ENCODE measurements around the gene MMP28.

MMP28 gene

GRCh38 chr17:35742496-35742895, 52.9 kb downstream of the MMP28 start:
- no peak for DNase-seq

GRCh38 chr17:35740997-35741931, 54.2 kb downstream of the MMP28 start:
- DNase-seq = no peak

- no peak for DNase-seq
Measured at GRCh38 chr17:35740216-35740615, 55.2 kb downstream of the MMP28 start.

- DNase-seq = no peak
Measured at GRCh38 chr17:35738519-35739133, 56.8 kb downstream of the MMP28 start.

- no peak for DNase-seq
Measured at GRCh38 chr17:35736236-35736635, 59.2 kb downstream of the MMP28 start.

GRCh38 chr17:35735036-35735805, 60.2 kb downstream of the MMP28 start:
- DNase-seq = no peak

- DNase-seq = no peak
Measured at GRCh38 chr17:35734396-35734795, 61.0 kb downstream of the MMP28 start.

GRCh38 chr17:35733366-35733765, 62.1 kb downstream of the MMP28 start:
- no peak for DNase-seq

GRCh38 chr17:35732806-35733136, 62.7 kb downstream of the MMP28 start:
- no peak for DNase-seq

GRCh38 chr17:35731917-35732805, 63.3 kb downstream of the MMP28 start:
- DNase-seq = no peak

GRCh38 chr17:35731239-35731916, 64.1 kb downstream of the MMP28 start, which contains the start of gene RASL10B:
Gene RASL10B (plus strand): TSS chr17:35731639. CDS start chr17:35735185, 3,546 bp downstream.
- DNase-seq = no peak

GRCh38 chr17:35730400-35731005, 64.9 kb downstream of the MMP28 start:
- DNase-seq = no peak

GRCh38 chr17:35729405-35729833, 66.0 kb downstream of the MMP28 start:
- no peak for DNase-seq

- DNase-seq = no peak
Measured at GRCh38 chr17:35728551-35728950, 66.9 kb downstream of the MMP28 start.

GRCh38 chr17:35727635-35728034, 67.8 kb downstream of the MMP28 start:
- no peak for DNase-seq

GRCh38 chr17:35726953-35727460, 68.4 kb downstream of the MMP28 start:
- DNase-seq = no peak

GRCh38 chr17:35726127-35726952, 69.1 kb downstream of the MMP28 start:
- DNase-seq = no peak

GRCh38 chr17:35725802-35726126, 69.7 kb downstream of the MMP28 start:
- no peak for DNase-seq

- no peak for DNase-seq
Measured at GRCh38 chr17:35725058-35725457, 70.4 kb downstream of the MMP28 start.

GRCh38 chr17:35723735-35724134, 71.7 kb downstream of the MMP28 start:
- no peak for DNase-seq

All from CD4-positive, alpha-beta T cell treated with Interferon gamma for 1 hour (primary cell).